NOMO-1 treated with DMSO at 0.1 percent for 48 hours (cell line): ENCODE measurements around the gene STON2.

Experiments
- DNase-seq: peaks from one replicate; lab custom pipeline; 2025; ENCODE audit not compliant: unreplicated experiment; lab: John Stamatoyannopoulos, UW

STON2 gene

GRCh38 chr14:81305743-81306142, 94.4 kb downstream of the STON2 start:
- DNase-seq, result no peak

GRCh38 chr14:81305065-81305464, 95.1 kb downstream of the STON2 start:
- no peak for DNase-seq

GRCh38 chr14:81303258-81303935, 96.7 kb downstream of the STON2 start:
- peak; percentile 79 for DNase-seq

DNA sequence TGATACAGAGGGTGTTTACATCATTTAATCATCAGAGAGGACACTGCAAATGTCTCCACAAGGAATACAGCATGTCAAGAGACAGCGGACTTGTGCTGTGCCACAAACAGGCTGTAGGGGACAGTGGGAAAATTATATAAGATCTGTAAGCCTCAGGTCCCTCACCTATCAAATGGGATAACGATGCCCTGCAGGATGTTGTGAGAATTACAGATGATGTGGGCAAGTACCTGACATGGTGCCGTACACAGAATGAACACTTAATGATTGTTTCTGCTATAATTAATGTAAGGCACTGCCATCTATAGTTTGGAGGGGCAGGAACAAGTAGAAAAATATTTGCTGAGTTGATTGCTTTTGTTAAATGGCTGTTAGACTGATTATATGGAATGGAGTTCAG, 97.5 kb downstream of the STON2 start:
- DNase-seq, result no peak

- DNase-seq, result no peak
Measured at GRCh38 chr14:81301813-81302212, 98.3 kb downstream of the STON2 start.

DNA sequence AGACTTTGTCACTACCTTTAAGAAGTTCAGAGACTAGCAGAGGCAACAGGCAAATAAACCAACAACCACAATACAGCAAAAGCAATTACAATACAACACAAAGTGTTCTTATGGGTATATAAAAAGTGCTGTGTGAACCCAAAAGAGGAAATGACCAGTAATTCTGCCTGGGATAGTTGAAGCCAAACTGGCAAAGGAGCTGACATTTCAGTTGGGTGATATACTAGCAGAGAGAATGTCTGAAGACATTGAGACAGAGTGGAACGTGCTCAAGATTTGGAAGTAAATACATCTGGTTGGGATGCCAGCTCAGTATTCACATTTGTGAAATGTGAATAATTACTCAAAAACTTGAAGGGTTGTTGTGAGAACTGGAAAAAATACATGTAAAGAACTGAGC, 98.8 kb downstream of the STON2 start:
- peak; percentile 26 for DNase-seq

DNA sequence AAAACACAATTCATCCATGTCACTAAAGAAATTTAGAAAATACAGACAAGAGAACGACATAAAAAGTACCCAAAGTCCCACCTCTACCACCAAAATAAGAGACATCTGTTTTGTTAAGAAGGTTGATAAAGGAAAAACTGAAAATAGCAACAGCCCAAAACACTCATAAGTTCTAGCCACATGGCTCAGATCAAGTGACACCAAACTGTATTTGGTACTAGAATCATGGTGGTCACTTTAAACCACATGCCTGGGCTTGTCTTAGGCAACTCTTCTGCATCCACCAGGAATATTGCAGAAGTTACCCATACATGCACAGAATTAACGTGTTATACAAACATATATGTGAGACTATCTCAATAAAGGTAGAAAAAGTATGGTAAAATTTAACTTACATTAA, 101.2 kb downstream of the STON2 start:
- DNase-seq, result no peak

- DNase-seq, result no peak
Measured at GRCh38 chr14:81298122-81298521, 102.0 kb downstream of the STON2 start.

DNA sequence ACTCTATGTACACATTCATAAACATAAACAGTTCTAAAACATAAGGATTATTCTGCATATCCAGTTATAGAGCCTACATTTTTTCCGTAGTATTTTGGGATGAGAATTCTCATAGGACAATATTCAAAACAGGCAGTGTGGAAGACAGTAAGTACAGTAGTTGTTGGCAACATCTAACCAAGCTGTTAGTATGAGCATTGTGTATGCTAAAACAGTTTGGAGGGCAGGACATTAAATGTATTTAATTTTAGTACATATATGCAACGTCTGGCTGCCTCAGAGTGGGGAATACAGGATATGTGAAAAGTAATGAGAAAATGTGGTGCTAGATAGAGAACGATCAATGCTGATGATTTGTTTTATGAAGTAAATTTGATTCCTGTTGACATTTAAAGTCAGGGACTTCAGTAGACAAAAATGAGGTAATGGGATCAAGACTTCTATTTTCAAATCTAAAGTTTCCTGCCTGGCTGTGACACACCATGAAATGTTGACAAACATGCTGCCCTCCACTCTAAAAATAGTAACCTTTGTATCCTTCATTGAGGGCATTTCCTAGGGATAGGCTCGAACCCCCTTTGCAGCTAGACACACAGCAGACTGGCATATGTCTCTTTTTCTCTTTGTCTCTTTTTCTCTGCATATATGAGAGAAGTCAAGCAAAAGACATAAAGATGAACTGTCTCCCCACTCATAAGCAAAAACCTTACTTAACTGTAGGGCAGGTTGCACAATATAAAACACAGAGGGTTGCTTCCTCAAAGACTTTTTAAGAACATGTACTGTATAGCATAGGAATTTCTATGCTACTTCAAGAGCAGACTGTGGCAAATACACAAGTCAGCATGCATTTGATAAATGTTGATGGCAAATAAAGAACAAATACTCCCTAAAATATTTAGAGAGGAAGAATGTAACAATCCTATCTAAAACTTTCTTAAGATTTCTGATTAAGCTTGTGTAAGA, 103.9 kb downstream of the STON2 start:
- DNase-seq, result peak; percentile 88

DNA sequence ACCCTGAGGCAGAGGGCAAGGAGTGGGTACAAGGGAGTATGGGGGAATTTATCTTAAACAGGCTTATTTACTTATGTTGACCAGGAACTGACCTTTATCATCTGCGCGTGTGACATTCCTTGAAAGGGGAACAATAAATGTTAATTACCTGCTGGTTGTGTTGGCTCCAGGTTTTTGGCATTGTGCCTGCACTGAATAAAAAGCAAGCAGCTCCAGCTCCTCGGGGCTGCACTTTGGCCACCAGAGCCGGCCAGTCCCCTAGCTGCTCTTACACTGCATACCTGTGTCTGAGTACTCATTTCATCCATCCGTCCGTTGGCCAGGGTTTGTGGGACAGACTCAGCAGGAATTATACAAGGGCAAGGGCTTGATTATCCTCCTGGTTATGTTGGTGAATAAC, 110.6 kb downstream of the STON2 start:
- no peak for DNase-seq

DNA sequence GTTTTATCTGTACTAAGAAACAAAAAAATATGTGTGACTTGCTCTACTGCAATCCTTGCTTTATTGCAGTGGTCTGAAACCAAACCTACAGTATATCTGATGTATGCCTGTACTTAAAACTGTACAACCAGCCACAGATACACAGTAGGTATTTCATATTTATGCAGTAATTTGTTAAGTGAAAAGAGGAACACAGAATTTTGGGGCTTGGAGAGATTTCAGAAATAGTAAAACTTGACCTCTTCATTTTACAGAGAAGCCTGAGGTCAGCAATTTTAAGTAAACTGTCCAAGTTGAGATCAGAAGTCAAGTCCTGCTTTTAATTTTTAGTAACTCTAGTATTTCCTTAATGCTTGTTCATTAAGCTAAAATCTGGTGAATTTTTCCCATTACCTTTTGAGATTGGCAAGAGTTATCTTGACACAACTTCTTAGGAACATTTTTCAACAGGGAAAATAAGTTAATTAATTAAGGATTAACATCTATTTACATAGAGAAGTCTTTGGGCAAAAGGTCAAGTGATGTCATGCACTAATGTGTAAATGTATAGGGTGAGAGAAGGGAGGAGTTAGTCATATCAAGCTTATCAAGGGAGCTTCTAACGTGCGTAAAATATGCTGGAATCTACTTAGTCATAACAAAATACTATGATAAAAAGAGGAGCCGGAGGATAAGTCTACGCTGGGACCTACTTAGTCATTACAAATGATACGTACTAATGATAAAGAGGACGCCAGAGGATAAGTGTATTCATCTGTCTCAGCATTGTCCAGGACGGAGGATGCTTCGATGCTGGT, 113.4 kb downstream of the STON2 start:
- peak; percentile 16 for DNase-seq

GRCh38 chr14:81285245-81285644, 114.9 kb downstream of the STON2 start:
- peak; percentile 17 for DNase-seq

DNA sequence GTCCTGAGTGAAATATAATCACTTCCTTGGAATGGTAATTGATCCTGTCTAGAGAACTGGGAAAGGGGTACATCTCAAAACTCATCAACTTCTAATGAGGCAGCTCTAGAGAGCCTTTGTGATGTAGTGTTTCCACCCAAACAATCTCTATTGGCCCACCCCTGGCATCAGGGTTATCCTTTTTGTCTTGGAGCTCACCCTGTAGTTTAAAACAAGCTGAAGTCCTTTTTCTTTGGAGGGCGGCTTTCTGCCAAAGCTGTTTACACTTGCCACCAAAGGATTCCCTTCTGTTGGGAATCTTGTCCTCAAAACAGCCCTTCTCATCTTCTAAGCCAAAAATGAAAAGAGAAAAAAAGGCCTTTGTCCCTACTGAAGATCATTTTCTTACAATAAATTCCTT, 118.8 kb downstream of the STON2 start:
- no peak for DNase-seq

- DNase-seq, result no peak
Measured at GRCh38 chr14:81280136-81280791, 119.9 kb downstream of the STON2 start.

DNA sequence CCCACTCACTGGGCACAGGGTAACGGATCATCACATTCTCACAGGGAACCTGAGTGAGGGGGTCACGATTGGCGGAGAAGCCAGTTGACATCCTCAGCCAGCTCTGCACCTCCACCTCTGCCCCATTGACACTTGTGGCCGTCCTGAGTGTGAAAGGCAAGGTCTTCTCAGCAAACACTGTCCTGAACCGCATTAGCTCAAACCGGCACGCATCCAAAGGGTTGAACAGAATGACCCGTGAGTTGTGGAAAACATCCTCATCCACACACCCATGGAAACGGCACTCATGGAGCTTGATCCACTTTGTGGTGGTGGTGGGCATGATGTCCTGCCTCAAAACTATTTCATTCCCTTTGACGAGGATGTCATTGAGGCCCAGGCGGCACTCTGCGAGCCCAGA, 123.0 kb downstream of the STON2 start:
- DNase-seq, result no peak

GRCh38 chr14:81276073-81277069, 123.8 kb downstream of the STON2 start:
- no peak for DNase-seq

GRCh38 chr14:81275305-81276072, 124.6 kb downstream of the STON2 start:
- DNase-seq, result no peak

- no peak for DNase-seq
Measured at GRCh38 chr14:81273961-81274575, 126.1 kb downstream of the STON2 start.

DNA sequence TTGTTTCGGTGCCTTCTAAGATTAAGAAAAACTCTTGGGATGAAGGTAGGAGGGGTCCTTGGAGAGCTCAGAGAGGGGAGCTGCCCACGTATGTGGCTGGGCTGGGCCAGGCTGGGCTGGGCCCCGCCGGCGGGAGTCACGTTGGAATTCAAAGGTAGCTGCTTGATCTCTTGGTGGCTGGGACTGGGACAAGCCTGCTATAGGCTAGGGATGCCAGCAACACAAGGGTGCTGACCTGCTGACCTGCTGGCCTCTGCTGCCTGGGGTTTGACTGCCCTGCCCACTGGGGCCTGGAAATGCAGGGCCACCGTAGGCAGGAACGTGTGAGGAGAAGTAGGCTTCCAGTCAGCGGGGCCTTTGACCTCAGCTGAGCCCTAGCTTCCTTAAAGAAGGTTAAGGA, 126.6 kb downstream of the STON2 start:
- DNase-seq, result no peak
